ENCODE results near the gene ZFYVE26.
"Not testable (repeated sequence)": the region's sequence is repeated elsewhere in the genome, so short reads cannot be mapped to it uniquely, and the experiment has no call there.

The ZFYVE26 gene

GRCh38 chr14:67704484-67705089 lies 111.8 kb downstream of the ZFYVE26 start:
- DNase-seq: peak; percentile 70

GRCh38 chr14:67703997-67704396 lies 112.4 kb downstream of the ZFYVE26 start:
- no peak for DNase-seq

- not testable (repeated sequence) for DNase-seq
These were observed 114.9 kb downstream of the ZFYVE26 start, which contains the start of gene RDH12 for GRCh38 chr14:67701492-67701891. TSS of gene RDH12 (plus strand) at chr14:67701886. CDS start at chr14:67722643, 20,757 bp downstream.

GRCh38 chr14:67698179-67698578 lies 118.2 kb downstream of the ZFYVE26 start:
- DNase-seq: no peak

GRCh38 chr14:67697006-67697405 lies 119.4 kb downstream of the ZFYVE26 start:
- no peak for DNase-seq

Data from CD4-positive, alpha-beta T cell treated with Interleukin-10 for 1 hour (primary cell).